ENCODE data around the gene STIL.

The STIL gene

DNA sequence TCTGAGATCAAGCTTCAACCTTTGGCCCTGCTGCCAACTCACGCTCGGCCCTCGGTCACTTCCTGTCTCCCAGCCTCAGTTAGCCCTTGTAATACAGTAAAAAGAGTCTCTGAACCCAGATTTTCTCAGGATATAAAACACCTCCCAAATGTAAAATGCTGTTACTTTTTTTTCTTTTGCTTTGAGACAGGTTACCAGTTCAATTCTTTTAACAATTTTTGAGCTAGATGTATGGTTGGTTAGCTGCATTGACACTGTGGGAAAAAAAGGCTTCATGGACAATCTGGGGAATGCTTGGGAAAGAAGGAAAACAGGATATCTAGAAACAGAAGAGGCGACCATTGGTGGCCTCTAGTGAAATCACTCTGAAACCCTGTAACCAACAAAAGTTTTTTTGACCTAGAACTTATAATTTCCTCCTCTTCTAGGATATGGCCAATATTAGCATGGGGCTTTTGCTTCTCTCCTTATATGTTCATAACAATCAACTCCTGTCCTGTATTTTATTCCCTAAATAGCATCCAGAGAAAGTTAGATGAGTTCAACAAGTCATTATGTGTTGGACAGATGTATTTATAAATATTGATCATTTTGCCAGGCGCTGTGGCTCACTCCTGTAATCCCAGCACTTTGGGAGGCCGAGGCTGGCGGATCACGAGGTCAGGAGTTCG is 21.0 kb upstream of the STIL start:
- Histone ChIP-seq H3K27me3 (ENCODE audit: control insufficient read depth in 5 of 5, insufficient read depth in 4 of 5, low read length in 5 of 5) (no peaks in the 10 kb centered on the region), H3K27ac (ENCODE audit: low read depth, low read length) (peak overlapping the region; percentile 99), H3K9ac (ENCODE audit: low read length in 5 of 5) (peak overlapping the region; percentile 89 to 99 (median 97)), H3K4me3 (ENCODE audit: low read depth in 1 of 5, low read length in 5 of 5) (peak overlapping the region; percentile 75 to 95 (median 92)), H3K9me3 (ENCODE audit: control insufficient read depth in 5 of 5, low read length in 5 of 5) (no peaks in the 10 kb centered on the region), H3K36me3 (ENCODE audit: control insufficient read depth in 5 of 5, insufficient read depth in 5 of 5, low read length in 5 of 5) (no peaks in the 10 kb centered on the region), H3K4me1 (ENCODE audit: control insufficient read depth in 5 of 5, insufficient read depth in 5 of 5, low read length in 5 of 5) (peaks cover 3 to 32% (median 27%) of the 10 kb centered on the region in 5 donors)

DNA sequence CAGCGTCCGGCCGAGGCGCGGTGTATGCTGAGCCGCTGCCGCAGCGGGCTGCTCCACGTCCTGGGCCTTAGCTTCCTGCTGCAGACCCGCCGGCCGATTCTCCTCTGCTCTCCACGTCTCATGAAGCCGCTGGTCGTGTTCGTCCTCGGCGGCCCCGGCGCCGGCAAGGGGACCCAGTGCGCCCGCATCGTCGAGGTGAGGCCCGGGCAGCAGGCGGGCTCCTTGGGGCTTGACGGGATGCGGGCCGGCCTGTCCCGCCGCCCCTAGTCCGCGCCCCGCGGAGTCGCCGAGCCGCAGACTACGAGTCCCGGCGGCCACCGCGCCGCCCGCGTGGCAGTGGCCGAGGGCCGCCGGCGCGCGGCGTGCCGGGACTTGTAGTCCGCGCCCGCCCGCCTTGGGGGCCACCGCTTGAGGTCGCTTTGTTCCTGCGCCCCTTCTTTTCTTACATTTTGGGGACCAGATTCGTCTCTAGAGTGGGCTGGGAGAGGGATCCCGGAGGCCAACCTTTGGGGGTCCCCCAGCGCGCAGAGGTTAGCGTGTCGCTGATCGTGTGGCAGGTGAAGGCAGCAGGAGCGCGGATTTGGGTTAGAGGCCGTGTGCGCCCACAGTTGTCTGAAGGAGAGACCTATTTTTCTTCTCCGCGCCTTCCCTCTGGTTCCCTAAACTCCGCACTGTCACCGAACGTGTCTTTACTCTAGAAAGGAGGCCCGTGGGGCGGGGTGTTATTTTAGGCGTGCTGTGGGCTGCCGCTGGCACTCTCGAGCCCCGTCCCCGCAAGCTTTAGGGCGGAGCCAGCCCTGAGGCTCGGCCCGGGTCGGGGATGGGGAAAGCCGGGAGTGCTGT is 20.2 kb upstream of the STIL start:
- Histone ChIP-seq H3K36me3 (ENCODE audit: control insufficient read depth in 5 of 5, insufficient read depth in 5 of 5, low read length in 5 of 5) (no peaks in the 10 kb centered on the region), H3K27me3 (ENCODE audit: control insufficient read depth in 5 of 5, insufficient read depth in 4 of 5, low read length in 5 of 5) (no peaks in the 10 kb centered on the region), H3K9ac (ENCODE audit: low read length in 5 of 5) (peak overlapping the region; percentile 89 to 99 (median 97)), H3K27ac (ENCODE audit: low read depth, low read length) (peak overlapping the region; percentile 99), H3K4me3 (ENCODE audit: low read depth in 1 of 5, low read length in 5 of 5) (peak overlapping the region; percentile 75 to 95 (median 92)), H3K4me1 (ENCODE audit: control insufficient read depth in 5 of 5, insufficient read depth in 5 of 5, low read length in 5 of 5) (peaks cover 3 to 32% (median 27%) of the 10 kb centered on the region in 5 donors), H3K9me3 (ENCODE audit: control insufficient read depth in 5 of 5, low read length in 5 of 5) (no peaks in the 10 kb centered on the region)

DNA sequence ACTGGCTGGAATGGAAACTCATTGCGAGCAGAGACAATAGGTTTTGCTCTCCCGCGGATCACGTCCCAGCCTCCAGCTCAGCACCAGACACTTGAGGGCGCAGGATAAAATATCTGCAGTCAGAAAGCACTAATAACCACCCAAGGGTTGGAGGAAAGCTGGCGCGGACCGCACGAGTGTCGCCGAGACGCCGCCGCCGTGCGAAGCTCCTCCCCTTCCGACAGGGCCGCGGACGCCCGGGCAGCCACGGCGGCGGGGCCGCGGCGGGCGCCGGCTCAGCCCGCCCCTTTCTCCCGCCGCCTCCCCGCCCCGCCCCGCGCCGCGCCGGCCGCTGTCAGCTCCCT is 19.6 kb upstream of the STIL start, which contains the start of gene CMPK1:
CMPK1 (plus strand) TSS at position 213 of the 344 bp plus-strand sequence. CDS start 156 bp downstream, outside the sequence.
- Histone ChIP-seq H3K36me3 (ENCODE audit: control insufficient read depth in 5 of 5, insufficient read depth in 5 of 5, low read length in 5 of 5) (no peaks in the 10 kb centered on the region), H3K4me3 (ENCODE audit: low read depth in 1 of 5, low read length in 5 of 5) (peak within 1 kb of the TSS; percentile 90 to 95 (median 94)), H3K27ac (ENCODE audit: low read depth, low read length) (peak within 1 kb of the TSS; percentile 99), H3K9ac (ENCODE audit: low read length in 5 of 5) (peak within 1 kb of the TSS; percentile 89 to 99 (median 97)), H3K27me3 (ENCODE audit: control insufficient read depth in 5 of 5, insufficient read depth in 4 of 5, low read length in 5 of 5) (no peaks in the 10 kb centered on the region), H3K9me3 (ENCODE audit: control insufficient read depth in 5 of 5, low read length in 5 of 5) (no peaks in the 10 kb centered on the region), H3K4me1 (ENCODE audit: control insufficient read depth in 5 of 5, insufficient read depth in 5 of 5, low read length in 5 of 5) (peaks cover 3 to 32% (median 27%) of the 10 kb centered on the region in 5 donors)

DNA sequence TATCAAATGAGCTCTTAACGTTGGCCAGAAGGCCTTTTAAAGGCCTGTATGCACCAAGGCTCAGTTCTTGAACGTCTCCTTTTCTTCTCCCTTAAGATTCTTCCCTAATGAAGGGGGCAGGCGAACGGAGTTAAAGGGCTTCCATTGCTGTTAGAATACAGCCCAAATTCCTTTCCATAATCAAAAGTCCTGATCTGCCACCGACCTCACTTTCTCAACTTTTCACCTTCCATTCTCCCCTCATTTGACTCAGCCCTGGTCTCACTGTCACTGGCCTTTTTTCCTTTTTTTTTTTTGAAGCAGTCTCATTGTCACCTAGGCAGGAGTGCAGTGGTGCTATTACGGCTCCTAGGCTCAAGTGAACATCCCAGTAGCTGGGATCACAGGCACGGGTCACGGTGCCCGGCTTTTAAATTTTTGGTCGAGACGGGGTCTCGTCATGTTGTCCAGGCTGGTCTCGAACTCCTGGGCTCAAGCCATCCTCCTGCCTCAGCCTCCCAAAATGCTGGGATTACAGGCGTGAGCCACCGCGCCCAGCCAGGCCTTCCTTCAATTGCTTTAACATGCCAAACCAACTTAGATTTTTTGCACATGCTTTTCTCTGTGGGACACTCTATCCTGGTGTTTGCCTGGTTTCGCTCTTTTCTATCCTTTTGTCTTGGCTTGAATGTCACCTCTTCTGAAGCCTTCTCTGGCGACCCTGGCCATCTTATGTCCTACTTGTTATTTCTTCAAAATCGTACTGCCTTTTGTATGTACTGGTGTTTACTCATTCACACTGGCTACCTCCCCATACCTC is 19.0 kb upstream of the STIL start:
- H3K4me1 ChIP-seq (ENCODE audit: control insufficient read depth in 5 of 5, insufficient read depth in 5 of 5, low read length in 5 of 5) = peaks cover 3 to 31% (median 24%) of the 10 kb centered on the region in 5 donors
- H3K4me3 ChIP-seq (ENCODE audit: low read depth in 1 of 5, low read length in 5 of 5) = peak overlapping the region; percentile 72 to 94 (median 92)
- peak overlapping the region; percentile 65 to 84 (median 80) for H3K9ac ChIP-seq (ENCODE audit: low read length in 5 of 5)
- H3K36me3 ChIP-seq (ENCODE audit: control insufficient read depth in 5 of 5, insufficient read depth in 5 of 5, low read length in 5 of 5) = no peaks in the 10 kb centered on the region
- H3K27me3 ChIP-seq (ENCODE audit: control insufficient read depth in 5 of 5, insufficient read depth in 4 of 5, low read length in 5 of 5) = no peaks in the 10 kb centered on the region
- H3K27ac ChIP-seq (ENCODE audit: low read depth, low read length) = peak overlapping the region; percentile 99
- H3K9me3 ChIP-seq (ENCODE audit: control insufficient read depth in 5 of 5, low read length in 5 of 5) = no peaks in the 10 kb centered on the region

DNA sequence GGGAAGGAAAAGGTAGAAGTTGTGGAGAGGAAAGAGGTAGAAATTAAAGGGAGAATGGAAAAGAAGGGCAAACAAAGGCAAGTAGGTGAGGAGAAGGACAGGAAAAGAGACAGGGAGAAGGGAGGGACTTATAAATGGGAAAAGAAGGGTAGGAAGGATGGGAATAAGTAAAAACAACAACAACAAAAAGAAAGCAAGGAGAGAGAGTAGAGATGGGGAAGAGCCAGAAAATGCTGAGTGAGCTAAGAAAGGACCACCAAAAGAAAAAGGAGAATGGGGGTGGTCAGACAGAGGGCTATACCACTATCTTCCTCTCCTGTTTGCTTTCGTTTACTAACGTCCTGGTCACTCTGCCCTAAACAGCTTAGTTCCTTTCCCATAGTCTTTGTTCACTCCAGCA is 17.9 kb upstream of the STIL start:
- Histone ChIP-seq H3K27me3 (ENCODE audit: control insufficient read depth in 5 of 5, insufficient read depth in 4 of 5, low read length in 5 of 5) (no peaks in the 10 kb centered on the region), H3K4me1 (ENCODE audit: control insufficient read depth in 5 of 5, insufficient read depth in 5 of 5, low read length in 5 of 5) (peaks cover 3 to 31% (median 23%) of the 10 kb centered on the region in 5 donors), H3K9me3 (ENCODE audit: control insufficient read depth in 5 of 5, low read length in 5 of 5) (no peaks in the 10 kb centered on the region), H3K27ac (ENCODE audit: low read depth, low read length) (no peak overlapping the region), H3K36me3 (ENCODE audit: control insufficient read depth in 5 of 5, insufficient read depth in 5 of 5, low read length in 5 of 5) (no peaks in the 10 kb centered on the region), H3K4me3 (ENCODE audit: low read depth in 1 of 5, low read length in 5 of 5) (no peak overlapping the region), H3K9ac (ENCODE audit: low read length in 5 of 5) (no peak overlapping the region)

DNA sequence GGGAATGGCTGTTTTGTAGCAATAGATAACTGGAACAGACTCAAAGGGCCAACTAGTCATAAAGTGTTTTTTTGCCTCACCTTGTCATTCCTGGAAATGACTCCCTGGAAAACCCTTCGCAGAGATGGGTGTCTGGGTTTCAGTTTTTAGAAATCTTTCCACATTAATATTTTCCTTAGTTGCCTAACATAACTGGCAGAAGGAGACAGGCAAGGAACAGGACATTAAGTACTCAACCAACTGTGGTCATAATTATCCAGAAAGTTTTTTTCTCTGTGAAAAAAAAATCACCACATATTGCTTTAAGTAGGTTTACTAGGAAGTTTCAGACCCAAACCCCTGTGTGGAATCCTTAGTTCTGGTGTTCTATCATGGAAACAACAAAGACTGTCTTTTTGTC is 16.3 kb upstream of the STIL start:
- Histone ChIP-seq H3K27me3 (ENCODE audit: control insufficient read depth in 5 of 5, insufficient read depth in 4 of 5, low read length in 5 of 5) (no peaks in the 10 kb centered on the region), H3K9ac (ENCODE audit: low read length in 5 of 5) (no peak overlapping the region), H3K27ac (ENCODE audit: low read depth, low read length) (no peak overlapping the region), H3K4me1 (ENCODE audit: control insufficient read depth in 5 of 5, insufficient read depth in 5 of 5, low read length in 5 of 5) (peaks cover 3 to 23% (median 16%) of the 10 kb centered on the region in 5 donors), H3K36me3 (ENCODE audit: control insufficient read depth in 5 of 5, insufficient read depth in 5 of 5, low read length in 5 of 5) (no peaks in the 10 kb centered on the region), H3K9me3 (ENCODE audit: control insufficient read depth in 5 of 5, low read length in 5 of 5) (no peaks in the 10 kb centered on the region), H3K4me3 (ENCODE audit: low read depth in 1 of 5, low read length in 5 of 5) (no peak overlapping the region)

DNA sequence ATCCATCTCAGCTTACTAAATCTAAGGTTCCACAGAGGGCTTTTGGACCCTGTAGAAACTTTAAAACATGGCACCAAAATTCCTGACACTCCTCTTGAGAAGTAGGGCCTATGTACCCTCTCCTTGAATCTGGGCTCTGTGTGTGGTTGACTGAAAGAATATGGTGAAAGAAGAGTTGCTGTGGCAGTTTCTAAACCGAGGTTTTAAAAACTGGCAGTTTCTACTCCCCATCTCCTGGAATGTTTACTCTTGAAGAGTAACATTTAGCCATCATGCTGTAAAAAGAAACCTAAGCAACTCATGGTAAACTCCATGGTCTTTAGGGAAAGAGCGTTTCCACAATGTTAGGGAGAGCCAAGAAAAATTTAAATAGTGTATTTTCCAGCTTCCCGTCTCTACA is 15.0 kb upstream of the STIL start:
- no peaks in the 10 kb centered on the region for H3K27me3 ChIP-seq (ENCODE audit: control insufficient read depth in 5 of 5, insufficient read depth in 4 of 5, low read length in 5 of 5)
- no peak overlapping the region for H3K9ac ChIP-seq (ENCODE audit: low read length in 5 of 5)
- no peaks in the 10 kb centered on the region for H3K9me3 ChIP-seq (ENCODE audit: control insufficient read depth in 5 of 5, low read length in 5 of 5)
- H3K4me1 ChIP-seq (ENCODE audit: control insufficient read depth in 5 of 5, insufficient read depth in 5 of 5, low read length in 5 of 5) = peaks cover 3 to 13% (median 10%) of the 10 kb centered on the region in 5 donors
- H3K36me3 ChIP-seq (ENCODE audit: control insufficient read depth in 5 of 5, insufficient read depth in 5 of 5, low read length in 5 of 5) = no peaks in the 10 kb centered on the region
- no peak overlapping the region for H3K27ac ChIP-seq (ENCODE audit: low read depth, low read length)
- no peak overlapping the region for H3K4me3 ChIP-seq (ENCODE audit: low read depth in 1 of 5, low read length in 5 of 5)

DNA sequence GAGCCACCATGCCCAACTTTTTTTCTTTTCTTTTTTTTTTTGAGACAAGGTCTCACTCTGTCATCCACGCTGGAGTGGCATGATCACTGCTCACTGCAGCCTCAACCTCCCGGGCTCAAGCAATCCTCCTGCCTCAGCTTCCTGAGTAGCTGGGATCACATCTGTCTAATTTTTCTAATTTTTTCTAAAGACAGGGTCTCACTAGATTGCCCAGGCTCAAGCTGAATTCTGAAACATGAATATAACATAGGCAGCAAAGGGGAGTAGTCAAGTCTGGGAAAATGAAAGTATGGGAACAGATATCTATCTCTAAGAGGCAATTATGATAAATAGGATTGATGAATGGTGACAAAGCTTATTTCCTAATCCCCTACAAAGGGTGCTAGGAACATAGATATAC is 12.3 kb upstream of the STIL start:
- Histone ChIP-seq H3K27ac (ENCODE audit: low read depth, low read length) (no peak overlapping the region), H3K9ac (ENCODE audit: low read length in 5 of 5) (no peak overlapping the region), H3K27me3 (ENCODE audit: control insufficient read depth in 5 of 5, insufficient read depth in 4 of 5, low read length in 5 of 5) (no peaks in the 10 kb centered on the region), H3K36me3 (ENCODE audit: control insufficient read depth in 5 of 5, insufficient read depth in 5 of 5, low read length in 5 of 5) (no peaks in the 10 kb centered on the region), H3K4me1 (ENCODE audit: control insufficient read depth in 5 of 5, insufficient read depth in 5 of 5, low read length in 5 of 5) (no peaks in the 10 kb centered on the region), H3K4me3 (ENCODE audit: low read depth in 1 of 5, low read length in 5 of 5) (no peak overlapping the region), H3K9me3 (ENCODE audit: control insufficient read depth in 5 of 5, low read length in 5 of 5) (no peaks in the 10 kb centered on the region)

DNA sequence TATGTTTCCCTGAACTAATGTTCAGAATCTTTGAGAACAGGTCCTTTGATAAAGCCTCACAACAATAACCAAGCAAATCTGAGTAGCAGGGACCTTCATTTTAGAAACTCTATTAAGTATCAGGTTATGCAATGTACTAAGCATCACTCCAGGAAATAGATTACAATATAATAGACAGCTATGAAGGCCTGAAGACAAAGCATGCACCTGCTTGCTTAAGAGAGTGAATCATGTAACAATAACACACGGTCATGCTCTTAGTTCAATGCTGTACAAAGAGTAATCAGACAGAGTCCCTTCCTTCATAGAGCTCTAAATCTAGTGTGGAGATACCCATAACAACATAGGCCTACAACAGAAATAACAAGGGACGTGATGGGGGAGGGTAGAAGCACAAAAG is 11.6 kb upstream of the STIL start:
- Histone ChIP-seq H3K4me1 (ENCODE audit: control insufficient read depth in 5 of 5, insufficient read depth in 5 of 5, low read length in 5 of 5) (no peaks in the 10 kb centered on the region), H3K4me3 (ENCODE audit: low read depth in 1 of 5, low read length in 5 of 5) (no peak overlapping the region), H3K27me3 (ENCODE audit: control insufficient read depth in 5 of 5, insufficient read depth in 4 of 5, low read length in 5 of 5) (no peaks in the 10 kb centered on the region), H3K9me3 (ENCODE audit: control insufficient read depth in 5 of 5, low read length in 5 of 5) (no peaks in the 10 kb centered on the region), H3K36me3 (ENCODE audit: control insufficient read depth in 5 of 5, insufficient read depth in 5 of 5, low read length in 5 of 5) (no peaks in the 10 kb centered on the region), H3K9ac (ENCODE audit: low read length in 5 of 5) (no peak overlapping the region), H3K27ac (ENCODE audit: low read depth, low read length) (no peak overlapping the region)
